Stomach (tissue), 4 donors: ENCODE data around the gene MOV10L1.

Experiments used
- EP300 ChIP-seq: sonication (generic); formaldehyde crosslinking; IDR thresholded peaks from one replicate; pipeline ENCODE4 v1.6.1; 2017; ENCODE audit warnings: antibody characterized with exemption
- POLR2A ChIP-seq, 4 donors: fragments of 450-650 bp; IDR thresholded peaks; one replicate each; pipeline ENCODE4 v1.6.1; 2016; ENCODE audit warnings: antibody characterized with exemption in 4 of 4, control low read depth in 2 of 4, mild to moderate bottlenecking in 1 of 4, moderate library complexity in 1 of 4
- POLR2AphosphoS5 ChIP-seq, 3 donors: sonication (generic); formaldehyde crosslinking; IDR thresholded peaks; one replicate each; pipeline ENCODE4 v1.6.1; 2016; ENCODE audit warnings: antibody characterized with exemption in 3 of 3
- TF ChIP-seq, protein P1 (sequence below), 7 experiments: fragments of 450-650 bp in 4 of 7; fragments of 200-600 bp in 3 of 7; sonication (generic) in 3 of 7; IDR thresholded peaks; one replicate each; pipeline ENCODE4 v1.5.1; 2016 to 2019; ENCODE audit warnings: antibody characterized with exemption in 7 of 7, control low read depth in 2 of 7, mild to moderate bottlenecking in 1 of 7

DNA sequence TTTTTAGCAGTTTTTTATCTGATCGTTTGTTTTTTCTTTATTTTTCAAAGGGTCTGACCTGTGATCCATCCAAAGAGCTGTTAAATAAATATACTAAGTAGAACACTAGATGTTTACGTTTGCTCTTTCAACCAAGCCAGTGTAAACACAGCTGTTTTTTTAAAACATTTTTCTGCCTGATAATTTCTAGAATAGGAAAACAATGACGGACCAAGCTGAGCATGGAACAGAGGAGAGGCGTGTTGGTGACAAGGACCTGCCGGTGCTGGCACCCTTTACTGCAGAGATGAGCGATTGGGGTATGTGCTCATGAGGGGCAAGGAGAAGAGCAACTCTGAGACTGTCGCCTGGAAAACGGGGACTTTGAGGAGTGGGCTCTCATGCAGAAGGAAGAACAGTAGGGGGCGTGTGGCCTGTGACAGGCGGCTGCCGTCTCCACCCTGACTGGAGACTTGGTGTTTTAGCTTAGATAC is 52.1 kb downstream of the MOV10L1 start:
- TF ChIP-seq, protein P1, sequence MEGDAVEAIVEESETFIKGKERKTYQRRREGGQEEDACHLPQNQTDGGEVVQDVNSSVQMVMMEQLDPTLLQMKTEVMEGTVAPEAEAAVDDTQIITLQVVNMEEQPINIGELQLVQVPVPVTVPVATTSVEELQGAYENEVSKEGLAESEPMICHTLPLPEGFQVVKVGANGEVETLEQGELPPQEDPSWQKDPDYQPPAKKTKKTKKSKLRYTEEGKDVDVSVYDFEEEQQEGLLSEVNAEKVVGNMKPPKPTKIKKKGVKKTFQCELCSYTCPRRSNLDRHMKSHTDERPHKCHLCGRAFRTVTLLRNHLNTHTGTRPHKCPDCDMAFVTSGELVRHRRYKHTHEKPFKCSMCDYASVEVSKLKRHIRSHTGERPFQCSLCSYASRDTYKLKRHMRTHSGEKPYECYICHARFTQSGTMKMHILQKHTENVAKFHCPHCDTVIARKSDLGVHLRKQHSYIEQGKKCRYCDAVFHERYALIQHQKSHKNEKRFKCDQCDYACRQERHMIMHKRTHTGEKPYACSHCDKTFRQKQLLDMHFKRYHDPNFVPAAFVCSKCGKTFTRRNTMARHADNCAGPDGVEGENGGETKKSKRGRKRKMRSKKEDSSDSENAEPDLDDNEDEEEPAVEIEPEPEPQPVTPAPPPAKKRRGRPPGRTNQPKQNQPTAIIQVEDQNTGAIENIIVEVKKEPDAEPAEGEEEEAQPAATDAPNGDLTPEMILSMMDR (IDR thresholded peaks at IDR 0.05): no peak
- TF ChIP-seq POLR2A (IDR thresholded peaks at IDR 0.05): no peak
- TF ChIP-seq POLR2AphosphoS5 (IDR thresholded peaks at IDR 0.05): no peak
- no peak for TF ChIP-seq EP300
